Esophagus squamous epithelium (tissue), 4 donors: Measurements from ENCODE around the gene ACOT11.

Source experiments
- POLR2A ChIP-seq, 4 donors: fragments of 450-650 bp; IDR thresholded peaks; one replicate each; pipeline ENCODE4 v1.6.1; 2017; ENCODE audit warnings: antibody characterized with exemption in 4 of 4, mild to moderate bottlenecking in 4 of 4, moderate library complexity in 3 of 4
- TF ChIP-seq, protein P1 (sequence below), 6 experiments: fragments of 450-650 bp in 4 of 6; fragments of 200-600 bp in 2 of 6; sonication (generic) in 2 of 6; IDR thresholded peaks; one replicate each; pipeline ENCODE4 v1.5.1; 2016 to 2019; ENCODE audit warnings: antibody characterized with exemption in 6 of 6, mild to moderate bottlenecking in 4 of 6, moderate library complexity in 4 of 6

DNA sequence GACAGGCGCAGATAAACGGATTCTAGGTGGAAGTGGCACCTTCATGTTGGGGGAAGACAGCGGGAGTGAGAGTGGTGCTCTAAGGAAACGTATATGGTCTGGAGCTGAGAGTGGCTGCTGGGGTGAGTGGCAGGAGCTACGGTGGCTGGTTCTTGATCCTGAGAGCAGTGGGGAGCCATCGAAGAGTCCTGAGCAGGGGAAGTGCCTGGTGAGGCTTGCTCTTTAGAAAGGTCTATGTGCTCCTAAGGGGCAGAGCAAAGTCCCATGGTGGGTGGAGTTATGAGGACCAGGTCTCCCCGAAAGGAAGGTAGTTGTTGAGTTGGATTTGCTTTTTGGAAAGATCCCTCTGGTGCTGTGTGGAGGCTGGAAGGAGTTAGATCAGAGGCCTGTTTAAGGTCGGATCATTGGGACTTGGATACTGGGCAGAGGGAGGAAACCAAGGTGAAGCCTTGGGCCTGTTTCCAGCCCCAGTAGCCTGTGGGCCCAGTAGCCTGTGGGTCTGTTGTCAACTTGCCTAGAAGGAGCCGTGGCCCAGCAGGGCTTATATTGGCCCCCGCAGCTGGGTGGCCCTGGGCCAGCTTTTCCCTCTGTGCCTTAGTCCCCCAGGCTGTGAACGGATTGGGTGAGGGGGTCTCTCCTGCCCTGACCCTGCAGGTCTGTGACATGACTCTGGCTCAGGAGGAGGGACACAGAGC is 33.0 kb downstream of the ACOT11 start:
- TF ChIP-seq, protein P1, sequence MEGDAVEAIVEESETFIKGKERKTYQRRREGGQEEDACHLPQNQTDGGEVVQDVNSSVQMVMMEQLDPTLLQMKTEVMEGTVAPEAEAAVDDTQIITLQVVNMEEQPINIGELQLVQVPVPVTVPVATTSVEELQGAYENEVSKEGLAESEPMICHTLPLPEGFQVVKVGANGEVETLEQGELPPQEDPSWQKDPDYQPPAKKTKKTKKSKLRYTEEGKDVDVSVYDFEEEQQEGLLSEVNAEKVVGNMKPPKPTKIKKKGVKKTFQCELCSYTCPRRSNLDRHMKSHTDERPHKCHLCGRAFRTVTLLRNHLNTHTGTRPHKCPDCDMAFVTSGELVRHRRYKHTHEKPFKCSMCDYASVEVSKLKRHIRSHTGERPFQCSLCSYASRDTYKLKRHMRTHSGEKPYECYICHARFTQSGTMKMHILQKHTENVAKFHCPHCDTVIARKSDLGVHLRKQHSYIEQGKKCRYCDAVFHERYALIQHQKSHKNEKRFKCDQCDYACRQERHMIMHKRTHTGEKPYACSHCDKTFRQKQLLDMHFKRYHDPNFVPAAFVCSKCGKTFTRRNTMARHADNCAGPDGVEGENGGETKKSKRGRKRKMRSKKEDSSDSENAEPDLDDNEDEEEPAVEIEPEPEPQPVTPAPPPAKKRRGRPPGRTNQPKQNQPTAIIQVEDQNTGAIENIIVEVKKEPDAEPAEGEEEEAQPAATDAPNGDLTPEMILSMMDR (IDR thresholded peaks at IDR 0.05), result no peak
- no peak for TF ChIP-seq POLR2A (IDR thresholded peaks at IDR 0.05)
